Measurements from ENCODE around the gene NDUFAF5.

DNA sequence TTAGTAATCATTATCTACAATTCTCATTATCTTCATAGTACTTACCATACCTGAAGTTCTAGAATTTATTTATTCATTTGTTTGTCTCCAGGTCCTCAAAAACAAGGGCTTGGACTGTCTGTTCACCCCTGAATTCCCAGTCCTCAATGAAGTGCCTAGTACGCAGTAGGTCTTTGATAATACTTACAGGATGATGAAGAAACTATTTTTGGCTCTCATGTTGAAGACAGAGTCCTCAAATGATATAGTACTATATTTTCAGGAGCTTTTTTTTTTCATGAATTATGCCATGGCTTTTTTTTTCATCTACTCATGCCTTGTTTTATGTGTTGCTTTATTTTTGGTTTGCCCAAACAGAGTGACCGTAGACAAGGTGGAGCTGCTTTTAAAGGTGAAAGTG lies 66.5 kb downstream of the NDUFAF5 start:
- TF ChIP-seq, protein P1, sequence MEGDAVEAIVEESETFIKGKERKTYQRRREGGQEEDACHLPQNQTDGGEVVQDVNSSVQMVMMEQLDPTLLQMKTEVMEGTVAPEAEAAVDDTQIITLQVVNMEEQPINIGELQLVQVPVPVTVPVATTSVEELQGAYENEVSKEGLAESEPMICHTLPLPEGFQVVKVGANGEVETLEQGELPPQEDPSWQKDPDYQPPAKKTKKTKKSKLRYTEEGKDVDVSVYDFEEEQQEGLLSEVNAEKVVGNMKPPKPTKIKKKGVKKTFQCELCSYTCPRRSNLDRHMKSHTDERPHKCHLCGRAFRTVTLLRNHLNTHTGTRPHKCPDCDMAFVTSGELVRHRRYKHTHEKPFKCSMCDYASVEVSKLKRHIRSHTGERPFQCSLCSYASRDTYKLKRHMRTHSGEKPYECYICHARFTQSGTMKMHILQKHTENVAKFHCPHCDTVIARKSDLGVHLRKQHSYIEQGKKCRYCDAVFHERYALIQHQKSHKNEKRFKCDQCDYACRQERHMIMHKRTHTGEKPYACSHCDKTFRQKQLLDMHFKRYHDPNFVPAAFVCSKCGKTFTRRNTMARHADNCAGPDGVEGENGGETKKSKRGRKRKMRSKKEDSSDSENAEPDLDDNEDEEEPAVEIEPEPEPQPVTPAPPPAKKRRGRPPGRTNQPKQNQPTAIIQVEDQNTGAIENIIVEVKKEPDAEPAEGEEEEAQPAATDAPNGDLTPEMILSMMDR (IDR thresholded peaks at IDR 0.05), result no peak
- TF ChIP-seq ZFX (IDR thresholded peaks at IDR 0.05; ENCODE audit: borderline replicate concordance), result no peak
